Medulla oblongata (tissue), 1 donor: Measurements from ENCODE around the gene CDK10.

Experiments
- DNase-seq: peaks from one replicate; pipeline ENCODE4 v3.0.0-alpha.2; 2015; ENCODE audit errors: extremely low spot score

Gene CDK10

DNA sequence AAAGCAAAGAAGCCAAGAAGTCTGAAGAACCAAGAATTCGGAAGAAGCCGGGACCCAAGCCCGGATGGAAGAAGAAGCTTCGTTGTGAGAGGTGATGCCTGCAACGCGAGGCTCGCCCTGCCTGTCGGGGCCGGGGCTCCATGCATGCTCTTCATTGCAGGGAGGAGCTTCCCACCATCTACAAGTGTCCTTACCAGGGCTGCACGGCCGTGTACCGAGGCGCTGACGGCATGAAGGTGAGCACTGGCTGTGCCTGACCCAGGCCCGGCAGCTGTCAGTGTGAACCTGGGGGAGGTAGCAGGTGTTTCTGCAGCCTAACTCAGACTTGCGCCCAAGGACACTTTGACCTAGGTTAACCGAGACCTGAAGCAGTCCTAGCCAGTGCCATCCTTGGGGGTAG is 46.8 kb downstream of the CDK10 start:
- DNase-seq, result no peak

DNA sequence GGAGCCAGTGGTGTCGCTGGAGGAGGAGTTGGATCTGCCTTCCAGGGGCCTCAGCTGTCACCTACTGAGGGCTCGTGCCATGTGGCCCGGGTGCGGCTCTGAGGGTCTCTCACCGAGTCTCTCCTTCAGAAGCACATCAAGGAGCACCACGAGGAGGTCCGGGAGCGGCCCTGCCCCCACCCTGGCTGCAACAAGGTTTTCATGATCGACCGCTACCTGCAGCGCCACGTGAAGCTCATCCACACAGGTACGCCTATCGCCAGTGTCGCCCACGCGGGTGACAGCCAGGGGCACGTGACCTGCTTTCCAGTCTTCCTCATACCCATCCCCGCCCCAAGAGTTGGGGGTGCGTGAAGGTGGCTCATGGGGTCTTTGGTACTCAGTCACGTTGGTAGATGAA is 47.3 kb downstream of the CDK10 start:
- DNase-seq, result no peak

DNA sequence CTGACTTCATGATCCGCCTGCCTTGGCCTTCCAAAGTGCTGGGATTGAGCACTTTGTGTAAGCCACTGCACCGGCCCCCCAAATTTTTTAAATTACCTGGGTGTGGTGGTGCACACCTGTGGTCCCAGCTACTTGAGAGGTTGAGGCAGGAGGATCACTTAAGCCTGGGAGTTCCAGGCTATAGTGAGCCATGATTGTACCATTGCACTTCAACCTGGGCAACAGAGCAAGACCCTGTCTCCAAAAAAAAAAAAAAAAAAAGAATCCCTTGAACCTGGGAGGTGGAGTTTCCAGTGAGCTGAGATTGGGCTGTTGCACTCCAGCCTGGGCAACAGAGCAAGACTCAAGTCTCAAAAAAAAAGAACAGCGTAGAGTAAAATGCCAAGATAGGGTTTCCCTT is 50.1 kb downstream of the CDK10 start:
- DNase-seq, result no peak

DNA sequence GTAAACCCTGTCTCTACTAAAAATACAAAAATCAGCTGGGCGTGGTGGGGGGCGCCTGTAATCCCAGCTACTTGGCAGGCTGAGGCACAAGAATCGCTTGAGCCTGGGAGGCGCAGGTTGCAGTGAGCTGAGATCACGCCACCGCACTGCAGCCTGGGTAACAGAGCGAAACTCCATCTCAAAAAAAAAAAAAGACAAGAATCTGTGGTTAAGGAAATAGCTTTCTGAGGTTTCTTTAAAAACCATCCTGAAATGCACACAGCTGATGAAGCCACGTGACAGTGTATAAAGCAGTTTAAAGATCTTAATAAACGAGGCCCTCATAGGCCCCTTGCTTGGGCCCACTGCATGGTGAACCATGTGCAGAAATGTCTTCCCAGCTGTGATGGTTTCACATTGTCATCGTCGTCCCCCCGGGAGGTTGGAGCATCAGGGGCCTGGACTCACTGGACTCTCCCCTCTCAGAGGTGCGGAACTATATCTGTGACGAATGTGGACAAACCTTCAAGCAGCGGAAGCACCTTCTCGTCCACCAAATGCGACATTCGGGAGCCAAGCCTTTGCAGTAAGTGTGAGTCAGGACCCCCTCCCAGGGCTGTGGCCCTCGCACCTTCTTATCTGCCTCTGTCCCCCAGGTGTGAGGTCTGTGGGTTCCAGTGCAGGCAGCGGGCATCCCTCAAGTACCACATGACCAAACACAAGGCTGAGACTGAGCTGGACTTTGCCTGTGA is 51.0 kb downstream of the CDK10 start:
- no peak for DNase-seq

DNA sequence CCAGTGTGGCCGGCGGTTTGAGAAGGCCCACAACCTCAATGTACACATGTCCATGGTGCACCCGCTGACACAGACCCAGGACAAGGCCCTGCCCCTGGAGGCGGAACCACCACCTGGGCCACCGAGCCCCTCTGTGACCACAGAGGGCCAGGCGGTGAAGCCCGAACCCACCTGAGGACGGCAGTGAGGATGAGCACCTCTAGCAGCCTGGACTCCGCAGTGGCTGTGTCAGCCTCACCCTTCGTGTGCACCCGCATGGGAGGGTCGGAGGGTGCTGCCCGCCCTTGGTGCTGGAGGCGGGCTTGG is 51.5 kb downstream of the CDK10 start:
- no peak for DNase-seq

DNA sequence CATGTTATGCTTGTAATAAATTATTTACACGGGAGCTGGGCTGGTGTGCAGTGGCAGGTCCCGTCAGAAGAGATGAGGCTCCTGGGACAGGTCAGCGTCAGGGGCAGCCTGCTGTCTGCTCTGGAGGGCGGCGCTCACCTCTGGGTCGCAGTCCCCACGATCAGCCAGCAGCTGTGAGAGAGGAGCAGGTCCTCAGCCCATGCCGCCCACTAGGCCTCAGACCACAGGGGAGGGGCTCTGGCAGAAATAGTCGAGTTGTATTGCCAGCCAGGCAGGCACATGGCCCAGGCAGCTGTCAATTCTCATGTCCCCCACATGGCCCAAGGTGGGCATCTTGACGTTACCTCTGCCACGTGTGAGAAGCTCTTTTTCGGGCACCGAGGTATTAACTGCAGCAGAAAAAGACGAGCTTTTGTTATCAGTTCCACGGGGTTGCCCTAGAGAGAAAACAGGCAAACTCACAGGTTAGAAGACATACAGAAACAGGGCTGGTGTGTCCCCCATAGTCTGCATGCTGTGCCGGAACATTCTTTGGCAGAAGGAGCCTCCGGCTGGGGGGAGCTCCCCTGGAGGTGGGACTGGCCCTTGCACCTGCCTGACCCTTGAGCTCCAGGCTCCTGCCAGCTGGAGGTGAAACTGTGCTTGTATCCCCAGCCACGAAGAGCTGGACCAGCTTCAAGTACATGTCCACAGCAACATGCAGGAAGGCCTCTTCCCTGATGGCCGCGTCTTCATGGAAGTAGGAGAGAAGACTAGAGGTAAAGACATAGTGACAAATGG is 52.2 kb downstream of the CDK10 start:
- no peak for DNase-seq

DNA sequence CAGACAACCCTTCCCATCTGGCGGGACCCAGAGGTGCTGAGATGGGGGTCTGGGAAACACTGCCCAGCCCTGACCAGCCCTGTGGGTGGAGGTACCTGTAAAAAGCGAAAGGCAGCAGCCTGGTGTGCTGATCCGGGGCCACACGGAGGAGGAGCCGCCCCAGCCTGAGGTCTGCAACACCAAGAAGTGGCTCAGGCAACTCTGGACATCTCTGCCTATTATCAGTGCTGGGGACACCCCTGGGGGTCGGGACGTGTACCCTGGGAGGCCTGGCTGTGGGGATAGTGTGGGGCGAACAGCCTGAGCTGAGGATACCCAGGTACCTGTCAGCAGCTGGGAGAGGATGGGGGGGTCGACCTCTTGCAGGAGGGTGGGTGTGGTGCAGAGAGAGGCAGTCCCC is 52.9 kb downstream of the CDK10 start:
- no peak for DNase-seq

DNA sequence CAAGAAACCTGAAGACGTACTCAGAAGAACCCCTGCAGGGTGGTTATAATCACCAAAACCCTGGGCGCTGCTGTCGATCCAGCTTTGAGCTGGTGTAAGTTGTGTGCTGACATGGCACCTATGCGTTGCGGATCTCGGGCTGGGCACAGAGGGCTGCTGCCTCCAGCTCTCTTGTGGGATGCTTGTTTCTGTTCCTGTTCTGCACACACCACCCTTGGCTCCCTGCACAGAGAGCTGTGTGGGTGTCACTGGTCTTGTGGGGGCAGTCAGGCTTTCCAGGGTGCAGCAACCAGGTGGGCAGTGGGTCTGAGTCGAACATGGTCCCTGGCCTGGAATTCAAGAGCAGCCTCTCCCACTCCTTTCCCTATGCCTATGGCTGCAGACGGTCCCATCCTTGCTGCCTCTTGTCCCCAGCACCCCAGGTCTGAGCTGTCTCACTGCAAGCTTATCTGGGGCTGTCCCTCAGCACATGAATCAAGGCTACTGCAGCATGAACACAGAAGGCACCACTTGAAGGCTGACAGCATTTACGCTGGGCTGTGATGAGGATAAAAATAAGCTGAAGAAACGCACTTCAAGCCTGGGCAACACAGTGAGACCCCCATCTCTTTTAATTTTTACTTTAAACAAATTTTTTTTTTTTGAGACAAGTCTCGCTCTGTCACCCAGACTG is 55.0 kb downstream of the CDK10 start:
- no peak for DNase-seq

DNA sequence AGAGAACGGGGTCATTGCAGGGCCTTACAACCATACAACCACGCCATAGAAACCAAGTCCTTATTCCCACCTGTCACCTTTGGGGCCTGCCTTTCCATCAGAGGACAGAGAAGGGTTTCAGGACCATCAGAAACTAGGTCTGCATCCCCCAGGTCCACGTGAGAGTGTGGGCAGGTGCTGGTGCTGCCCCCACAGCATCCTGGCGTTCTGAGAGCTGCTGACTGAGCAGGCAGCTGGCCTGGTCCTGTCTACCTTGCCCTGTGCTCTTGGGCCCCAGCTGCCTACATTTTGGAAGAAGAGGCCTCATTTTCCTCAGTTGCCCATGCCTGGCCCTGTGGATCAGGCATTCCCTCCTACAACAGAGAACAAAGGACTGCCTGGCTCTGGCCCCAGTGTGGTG is 56.5 kb downstream of the CDK10 start:
- DNase-seq, result no peak

DNA sequence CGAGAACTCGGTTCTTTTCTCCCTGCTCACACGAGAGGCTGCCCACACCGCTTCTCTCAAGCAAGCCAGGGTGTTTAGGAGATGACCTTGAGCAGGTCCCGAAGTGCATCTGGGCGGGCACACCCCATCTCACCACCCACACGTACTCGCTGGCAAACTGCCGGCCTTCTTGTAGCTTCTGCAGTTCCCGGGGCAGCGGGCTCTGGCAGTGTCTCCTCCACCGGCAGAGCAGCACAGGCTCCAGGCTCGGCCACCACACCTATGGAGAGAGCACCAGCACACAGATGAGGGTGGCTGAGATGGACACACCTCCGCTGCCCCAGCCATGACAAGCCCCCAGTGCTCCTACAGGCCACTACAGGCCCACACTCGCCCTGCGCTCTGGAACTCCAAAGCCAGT is 58.3 kb downstream of the CDK10 start:
- no peak for DNase-seq
